Stimulated activated CD4-positive, alpha-beta T cell treated with anti-CD3 and anti-CD28 coated beads, Interleukin-12 subunit alpha, Interleukin-12 subunit beta, amount 100 ng/mL, for 4 hours (primary cell): ENCODE data around the gene CHST2.

Experiments
- DNase-seq: peaks from one replicate; pipeline ENCODE4 v3.0.0-alpha.2; 2020

Gene CHST2

GRCh38 chr3:143170676-143171075, 51.1 kb downstream of the CHST2 start:
- no peak for DNase-seq

GRCh38 chr3:143171141-143171980, 51.8 kb downstream of the CHST2 start:
- DNase-seq = no peak

GRCh38 chr3:143172062-143172794, 52.7 kb downstream of the CHST2 start:
- DNase-seq = no peak

GRCh38 chr3:143172795-143173145, 53.2 kb downstream of the CHST2 start:
- no peak for DNase-seq

- no peak for DNase-seq
These were observed 53.7 kb downstream of the CHST2 start for GRCh38 chr3:143173242-143173641.
